ENCODE measurements around the gene POLR3K.

POLR3K gene

DNA sequence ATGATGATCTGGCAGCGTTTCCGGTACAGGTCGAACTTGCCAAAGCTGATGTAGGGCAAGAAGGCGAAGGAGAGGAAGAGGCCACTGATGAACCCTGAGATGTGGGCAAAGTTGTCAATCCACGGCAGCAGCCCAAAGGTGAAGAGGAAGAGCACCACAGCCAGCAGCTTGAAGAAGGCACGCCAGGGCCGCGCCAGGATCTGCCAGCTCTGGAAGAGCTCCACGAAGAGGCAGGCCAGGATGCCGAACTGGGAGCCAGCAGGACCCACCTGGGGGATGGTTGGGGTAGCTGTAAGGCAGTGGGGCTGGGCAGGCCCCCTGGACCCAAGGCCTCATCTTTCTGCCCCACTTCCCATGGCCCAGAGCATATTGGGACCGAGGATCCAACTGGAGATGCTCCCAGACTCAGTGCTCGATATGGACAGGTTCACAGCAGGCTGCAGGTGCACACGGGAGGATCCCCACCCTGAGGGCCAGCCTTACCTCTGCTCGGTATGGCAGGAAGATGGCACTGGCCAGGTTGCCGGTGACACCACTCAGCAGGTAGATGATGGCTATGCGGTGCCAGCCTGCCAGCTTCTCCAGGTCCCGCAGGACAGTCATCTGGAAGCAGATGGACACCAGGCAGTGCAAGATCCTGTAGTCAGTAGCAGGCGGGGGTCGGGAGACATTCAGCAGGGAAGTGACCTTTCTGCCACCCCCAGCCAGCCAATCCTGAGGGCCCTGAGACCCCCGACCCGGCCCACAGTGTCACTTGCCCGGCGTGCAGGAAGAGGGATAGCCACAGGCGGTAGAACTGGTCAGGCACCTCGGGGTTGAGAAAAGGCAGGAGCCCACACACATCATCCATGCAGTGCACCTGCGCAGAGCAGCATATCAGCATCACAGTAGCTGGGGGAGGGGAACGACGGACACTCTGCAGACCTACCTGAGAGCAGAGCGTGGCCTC, 5.4 kb upstream of the POLR3K start:
- intact Hi-C loops (cut with DNase I; ENCODE audit: low total_unique reads), result no loop called here
- TF ChIP-seq, protein P1, sequence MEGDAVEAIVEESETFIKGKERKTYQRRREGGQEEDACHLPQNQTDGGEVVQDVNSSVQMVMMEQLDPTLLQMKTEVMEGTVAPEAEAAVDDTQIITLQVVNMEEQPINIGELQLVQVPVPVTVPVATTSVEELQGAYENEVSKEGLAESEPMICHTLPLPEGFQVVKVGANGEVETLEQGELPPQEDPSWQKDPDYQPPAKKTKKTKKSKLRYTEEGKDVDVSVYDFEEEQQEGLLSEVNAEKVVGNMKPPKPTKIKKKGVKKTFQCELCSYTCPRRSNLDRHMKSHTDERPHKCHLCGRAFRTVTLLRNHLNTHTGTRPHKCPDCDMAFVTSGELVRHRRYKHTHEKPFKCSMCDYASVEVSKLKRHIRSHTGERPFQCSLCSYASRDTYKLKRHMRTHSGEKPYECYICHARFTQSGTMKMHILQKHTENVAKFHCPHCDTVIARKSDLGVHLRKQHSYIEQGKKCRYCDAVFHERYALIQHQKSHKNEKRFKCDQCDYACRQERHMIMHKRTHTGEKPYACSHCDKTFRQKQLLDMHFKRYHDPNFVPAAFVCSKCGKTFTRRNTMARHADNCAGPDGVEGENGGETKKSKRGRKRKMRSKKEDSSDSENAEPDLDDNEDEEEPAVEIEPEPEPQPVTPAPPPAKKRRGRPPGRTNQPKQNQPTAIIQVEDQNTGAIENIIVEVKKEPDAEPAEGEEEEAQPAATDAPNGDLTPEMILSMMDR (IDR thresholded peaks at IDR 0.05), result no peak
- peaks cover 0 to 10% (median 7%) of the 10 kb centered on the region in 4 donors for H3K4me1 ChIP-seq
- DNase-seq, result peak in 1 of 2 donors; percentile 64
- no peak overlapping the region for H3K4me3 ChIP-seq
- H3K9me3 ChIP-seq, result no peaks in the 10 kb centered on the region
- H3K27me3 ChIP-seq, result no peaks in the 10 kb centered on the region
- H3K27ac ChIP-seq, result no peak overlapping the region
- H3K36me3 ChIP-seq, result peaks cover 80 to 88% (median 85%) of the 10 kb centered on the region in 3 donors

DNA sequence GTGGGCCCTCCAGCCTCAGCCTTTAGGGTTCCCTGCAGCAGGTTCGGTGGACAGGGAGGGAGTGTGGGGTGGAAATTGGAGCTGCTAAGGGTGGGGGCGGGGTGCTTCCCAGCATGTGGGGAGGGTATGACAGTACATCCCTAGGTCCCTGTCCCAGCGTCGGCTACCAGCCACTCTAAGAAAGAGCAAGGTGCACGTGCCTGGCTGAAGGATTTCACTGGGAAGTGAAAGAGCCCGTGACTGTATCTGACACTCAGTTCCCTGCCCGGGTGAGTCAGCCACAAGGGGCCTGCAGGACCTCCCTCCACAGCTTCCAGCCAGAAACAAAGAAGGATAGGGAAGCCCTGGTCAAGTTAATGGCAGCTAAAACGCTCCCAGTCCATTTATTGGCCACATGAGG, 4.3 kb upstream of the POLR3K start:
- intact Hi-C loops (cut with DNase I; ENCODE audit: low total_unique reads), result no loop called here
- Histone ChIP-seq H3K4me3 (no peak overlapping the region), H3K4me1 (peaks cover 0 to 7% (median 7%) of the 10 kb centered on the region in 4 donors), H3K36me3 (peaks cover 69 to 78% (median 75%) of the 10 kb centered on the region in 3 donors), H3K27ac (no peak overlapping the region), H3K9me3 (no peaks in the 10 kb centered on the region), H3K27me3 (no peaks in the 10 kb centered on the region)
- DNase-seq, result peak in 1 of 2 donors; percentile 62
- TF ChIP-seq, protein P1 (IDR thresholded peaks at IDR 0.05), result no peak

DNA sequence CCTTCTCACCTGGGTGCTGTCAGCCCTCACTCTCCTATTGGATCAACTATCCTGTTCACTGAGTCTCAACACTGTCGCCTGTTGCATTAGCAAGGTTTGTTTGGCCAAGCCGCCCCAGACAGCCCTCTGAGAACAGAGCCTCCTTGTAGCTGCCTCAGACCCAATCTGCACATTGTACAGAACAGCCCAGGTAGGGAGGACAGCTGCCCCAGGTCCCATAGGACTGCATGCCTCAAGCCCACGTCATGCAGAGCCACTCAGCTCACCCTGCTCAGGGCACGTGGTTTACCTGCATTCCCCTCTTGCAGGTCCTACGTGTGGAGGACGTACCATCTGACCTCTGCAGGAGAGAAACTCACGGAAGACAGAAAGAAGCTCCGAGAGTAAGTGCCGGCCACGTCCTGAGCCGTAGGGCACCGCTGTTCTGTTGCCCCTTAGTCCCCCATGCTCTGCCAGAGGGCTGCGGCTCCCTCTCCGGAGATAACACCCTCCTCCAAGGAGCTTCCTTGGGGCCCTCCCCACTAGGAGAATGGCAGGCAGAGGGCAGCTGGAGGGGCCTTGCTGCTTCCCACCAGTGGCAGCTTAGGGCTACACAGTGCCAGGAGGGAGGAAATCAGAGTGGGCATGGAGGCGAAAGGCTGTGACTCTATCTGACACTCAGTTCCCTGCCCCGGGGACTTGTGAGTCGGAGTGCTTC, 3.0 kb upstream of the POLR3K start:
- H3K27me3 ChIP-seq, result no peaks in the 10 kb centered on the region
- H3K36me3 ChIP-seq, result peaks cover 56 to 65% (median 62%) of the 10 kb centered on the region in 3 donors
- TF ChIP-seq, protein P1 (IDR thresholded peaks at IDR 0.05), result no peak
- H3K9me3 ChIP-seq, result no peaks in the 10 kb centered on the region
- no peak overlapping the region for H3K27ac ChIP-seq
- DNase-seq, result peak in 1 of 2 donors; percentile 68
- H3K4me1 ChIP-seq, result peaks cover 0 to 15% (median 10%) of the 10 kb centered on the region in 4 donors
- no peak overlapping the region for H3K4me3 ChIP-seq
- intact Hi-C loops (cut with DNase I; ENCODE audit: low total_unique reads), result no loop called here

- Histone ChIP-seq H3K27me3 (no peaks in the 10 kb centered on the region), H3K9me3 (no peaks in the 10 kb centered on the region), H3K27ac (no peak overlapping the region), H3K4me3 (no peak overlapping the region), H3K36me3 (peaks cover 50 to 57% (median 54%) of the 10 kb centered on the region in 3 donors), H3K4me1 (peaks cover 0 to 19% (median 10%) of the 10 kb centered on the region in 4 donors)
- intact Hi-C loops (cut with DNase I; ENCODE audit: low total_unique reads), result no loop called here
- peak in 1 of 2 donors; percentile 64 for DNase-seq
- TF ChIP-seq, protein P1 (IDR thresholded peaks at IDR 0.05), result no peak
Observed at GRCh38 chr16:55571-56136, 2.2 kb upstream of the POLR3K start.

- Histone ChIP-seq H3K36me3 (peaks cover 36 to 43% (median 40%) of the 10 kb centered on the region in 3 donors), H3K4me3 (peak overlapping the region; percentile 67 to 72), H3K27me3 (no peaks in the 10 kb centered on the region), H3K4me1 (peaks cover 0 to 19% (median 10%) of the 10 kb centered on the region in 4 donors), H3K27ac (peak overlapping the region; percentile 73 to 77), H3K9me3 (no peaks in the 10 kb centered on the region)
- intact Hi-C loops (cut with DNase I; ENCODE audit: low total_unique reads), result no loop called here
- no peak for DNase-seq
- TF ChIP-seq, protein P1 (IDR thresholded peaks at IDR 0.05), result no peak
Observed at GRCh38 chr16:54237-54581, 801 bp upstream of the POLR3K start.

Data from tibial artery (tissue), 4 donors.